DOHH2 (cell line): ENCODE measurements around the gene TRAPPC14.

Experiments
- H3F3A ChIP-seq: fragments of 200-600 bp; sonication (generic), shearing (Covaris generic); 2 replicates; pipeline ENCODE4 v1.6.0; 2016; ENCODE audit warnings: antibody characterized with exemption, mild to moderate bottlenecking; ENCODE audit not compliant: control insufficient read depth, insufficient read depth
- H3K27ac ChIP-seq: fragments of 200-600 bp; sonication (generic); 2 replicates; pipeline ENCODE4 v1.5.1; 2014; ENCODE audit warnings: low read depth, mild to moderate bottlenecking, low read length, moderate library complexity
- H3K27me3 ChIP-seq: fragments of 200-600 bp; sonication (generic); 2 replicates; pipeline ENCODE4 v1.6.1; 2014; ENCODE audit warnings: mild to moderate bottlenecking, low read length, mixed read lengths; ENCODE audit not compliant: control insufficient read depth
- H3K36me3 ChIP-seq: fragments of 200-600 bp; sonication (generic); 2 replicates; pipeline ENCODE4 v1.6.1; 2014; ENCODE audit warnings: mild to moderate bottlenecking, low read length, moderate library complexity, mixed read lengths; ENCODE audit not compliant: control insufficient read depth
- H3K4me1 ChIP-seq: fragments of 200-600 bp; sonication (generic); 2 replicates; pipeline ENCODE4 v1.6.1; 2014; ENCODE audit warnings: mild to moderate bottlenecking, low read length, mixed read lengths; ENCODE audit not compliant: control insufficient read depth
- H3K4me2 ChIP-seq: fragments of 200-600 bp; sonication (generic); 2 replicates; pipeline ENCODE4 v1.6.0; 2014; ENCODE audit warnings: mild to moderate bottlenecking, low read length, moderate library complexity
- H3K4me3 ChIP-seq: fragments of 200-600 bp; sonication (generic); 2 replicates; pipeline ENCODE4 v1.5.1; 2014; ENCODE audit warnings: mild to moderate bottlenecking, low read length, mixed read lengths
- H3K79me2 ChIP-seq: fragments of 200-600 bp; sonication (generic); 2 replicates; pipeline ENCODE4 v1.6.1; 2014; ENCODE audit warnings: mild to moderate bottlenecking, low read length, mixed read lengths; ENCODE audit not compliant: control insufficient read depth
- H3K9me2 ChIP-seq: fragments of 200-600 bp; sonication (generic); replicated peaks from 2 replicates; pipeline ENCODE4 v1.6.1; 2014; ENCODE audit warnings: mild to moderate bottlenecking, low read length, mixed read lengths; ENCODE audit not compliant: control insufficient read depth
- H3K9me3 ChIP-seq: fragments of 200-600 bp; sonication (generic); 2 replicates; pipeline ENCODE4 v1.6.1; 2014; ENCODE audit warnings: antibody characterized with exemption, low read length, mixed read lengths; ENCODE audit not compliant: control insufficient read depth, insufficient read depth
- H4K20me1 ChIP-seq: fragments of 200-600 bp; sonication (generic); 2 replicates; pipeline ENCODE4 v1.6.0; 2014; ENCODE audit warnings: low read depth, mild to moderate bottlenecking, antibody characterized with exemption, low read length, moderate library complexity; ENCODE audit not compliant: control insufficient read depth, insufficient read depth
- EZH2phosphoT487 ChIP-seq: fragments of 200-600 bp; sonication (generic); IDR thresholded peaks from 2 replicates; pipeline ENCODE4 v1.6.1; 2017; ENCODE audit warnings: borderline replicate concordance, mild to moderate bottlenecking, antibody characterized with exemption, low read length, moderate library complexity, mixed read lengths
- TF ChIP-seq, protein P1 (sequence below): fragments of 200-600 bp; sonication (generic); IDR thresholded peaks from one replicate; pipeline ENCODE4 v1.5.1; 2014; ENCODE audit warnings: antibody characterized with exemption, mild to moderate bottlenecking, low read depth, low read length; ENCODE audit not compliant: poor library complexity, severe bottlenecking

The TRAPPC14 gene

DNA sequence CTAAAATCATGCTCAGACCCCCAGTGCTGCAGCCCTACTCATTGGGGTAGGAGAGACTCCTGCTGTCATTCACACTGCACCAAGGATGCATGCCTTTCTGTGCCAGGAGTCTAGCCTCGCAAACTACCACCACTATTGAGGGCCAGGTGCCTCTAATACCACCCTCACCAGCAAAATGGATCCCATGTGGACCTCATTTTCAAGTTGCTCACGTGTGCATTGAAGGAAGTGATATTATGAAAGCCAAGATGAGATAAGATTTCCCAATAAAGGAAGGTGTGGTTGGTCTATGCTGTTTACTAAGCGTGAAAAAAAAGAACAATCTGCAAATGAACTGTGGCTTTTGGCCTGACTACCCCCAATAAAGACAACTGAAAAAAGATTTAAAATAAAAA, 17.0 kb downstream of the TRAPPC14 start:
- H3K36me3 ChIP-seq = no peaks in the 10 kb centered on the region
- H3K4me2 ChIP-seq = peak overlapping the region; percentile 34
- no peaks in the 10 kb centered on the region for H3K79me2 ChIP-seq
- H3K4me3 ChIP-seq = no peak overlapping the region
- peaks cover 48% of the 10 kb centered on the region for H3K4me1 ChIP-seq
- no peaks in the 10 kb centered on the region for H3K27me3 ChIP-seq
- TF ChIP-seq, protein P1, sequence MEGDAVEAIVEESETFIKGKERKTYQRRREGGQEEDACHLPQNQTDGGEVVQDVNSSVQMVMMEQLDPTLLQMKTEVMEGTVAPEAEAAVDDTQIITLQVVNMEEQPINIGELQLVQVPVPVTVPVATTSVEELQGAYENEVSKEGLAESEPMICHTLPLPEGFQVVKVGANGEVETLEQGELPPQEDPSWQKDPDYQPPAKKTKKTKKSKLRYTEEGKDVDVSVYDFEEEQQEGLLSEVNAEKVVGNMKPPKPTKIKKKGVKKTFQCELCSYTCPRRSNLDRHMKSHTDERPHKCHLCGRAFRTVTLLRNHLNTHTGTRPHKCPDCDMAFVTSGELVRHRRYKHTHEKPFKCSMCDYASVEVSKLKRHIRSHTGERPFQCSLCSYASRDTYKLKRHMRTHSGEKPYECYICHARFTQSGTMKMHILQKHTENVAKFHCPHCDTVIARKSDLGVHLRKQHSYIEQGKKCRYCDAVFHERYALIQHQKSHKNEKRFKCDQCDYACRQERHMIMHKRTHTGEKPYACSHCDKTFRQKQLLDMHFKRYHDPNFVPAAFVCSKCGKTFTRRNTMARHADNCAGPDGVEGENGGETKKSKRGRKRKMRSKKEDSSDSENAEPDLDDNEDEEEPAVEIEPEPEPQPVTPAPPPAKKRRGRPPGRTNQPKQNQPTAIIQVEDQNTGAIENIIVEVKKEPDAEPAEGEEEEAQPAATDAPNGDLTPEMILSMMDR = no peak
- TF ChIP-seq EZH2phosphoT487 = no peak
- peaks cover 18% of the 10 kb centered on the region for H3F3A ChIP-seq
- no peaks in the 10 kb centered on the region for H4K20me1 ChIP-seq
- H3K9me2 ChIP-seq = no peaks in the 10 kb centered on the region
- no peaks in the 10 kb centered on the region for H3K9me3 ChIP-seq
- H3K27ac ChIP-seq = no peak overlapping the region

DNA sequence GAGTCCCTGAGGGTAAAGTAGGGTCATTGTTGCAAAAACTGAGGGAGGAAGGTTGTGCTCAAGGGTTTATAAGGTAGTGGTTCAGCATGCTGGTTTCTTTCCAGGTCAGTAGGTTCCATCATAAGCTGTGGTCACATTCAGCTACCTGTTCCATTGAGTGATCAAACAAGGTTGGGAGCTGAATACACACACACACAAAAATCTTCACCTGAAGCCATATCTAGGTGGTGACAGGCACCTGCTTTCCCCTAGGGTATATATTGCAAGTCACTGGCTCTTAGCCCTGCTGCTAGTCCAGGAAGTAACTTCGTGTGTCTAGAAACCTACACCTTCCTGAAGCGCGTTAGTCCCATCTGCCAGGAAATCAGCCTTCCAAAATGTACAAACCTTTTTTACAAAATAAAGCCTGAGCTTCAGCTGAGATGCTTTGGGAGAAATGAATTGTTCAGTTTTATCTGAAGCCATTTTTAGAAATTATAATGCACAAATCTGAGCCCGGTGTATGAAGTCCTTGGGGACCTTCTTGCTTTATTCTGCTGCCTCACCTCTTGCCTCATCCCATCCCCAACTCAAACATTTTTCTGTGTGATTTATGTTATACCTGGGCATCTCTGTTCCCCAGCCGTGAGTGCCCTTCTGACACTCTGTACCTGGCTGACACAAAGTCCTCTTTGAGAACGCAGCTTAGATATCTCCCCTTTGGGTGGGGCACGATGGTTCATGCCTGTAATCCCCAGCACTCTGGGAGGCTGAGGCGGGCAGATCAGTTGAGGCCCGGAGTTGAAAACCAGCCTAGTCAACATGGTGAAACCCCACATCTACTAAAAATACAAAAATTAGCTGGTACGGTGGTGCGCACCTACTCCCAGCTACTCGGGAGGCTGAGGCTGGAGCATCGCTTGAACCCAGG, 20.4 kb downstream of the TRAPPC14 start:
- H3F3A ChIP-seq = peaks cover 16% of the 10 kb centered on the region
- peak overlapping the region; percentile 63 for H3K4me2 ChIP-seq
- H3K4me3 ChIP-seq = peak overlapping the region; percentile 50
- no peaks in the 10 kb centered on the region for H3K79me2 ChIP-seq
- no peaks in the 10 kb centered on the region for H3K9me3 ChIP-seq
- no peaks in the 10 kb centered on the region for H3K27me3 ChIP-seq
- TF ChIP-seq EZH2phosphoT487 = no peak
- TF ChIP-seq, protein P1 = no peak
- H3K4me1 ChIP-seq = peaks cover 46% of the 10 kb centered on the region
- H3K36me3 ChIP-seq = no peaks in the 10 kb centered on the region
- no peaks in the 10 kb centered on the region for H3K9me2 ChIP-seq
- no peaks in the 10 kb centered on the region for H4K20me1 ChIP-seq
- H3K27ac ChIP-seq = peak overlapping the region; percentile 56

DNA sequence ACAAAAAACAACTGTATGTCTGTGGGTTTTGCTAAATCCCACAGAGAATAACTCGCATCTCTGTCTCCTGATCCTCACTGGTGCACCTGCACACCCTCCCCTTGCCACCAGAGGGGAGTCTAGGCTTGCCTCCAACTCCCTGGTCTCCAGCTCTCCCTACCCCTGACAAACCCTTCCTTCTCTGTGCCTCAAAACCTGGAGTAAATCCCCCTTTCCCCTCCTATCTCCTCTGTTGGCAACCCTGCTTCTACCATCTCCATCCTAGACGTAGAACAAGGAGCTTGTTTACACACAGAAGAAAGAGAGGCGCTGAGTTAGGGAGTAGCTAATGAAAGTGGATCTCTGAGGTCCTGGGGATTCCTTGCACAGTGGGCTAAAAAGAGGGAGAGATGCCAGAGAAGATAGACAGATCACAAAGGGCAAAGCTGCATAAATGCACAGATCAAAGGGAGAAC, 25.8 kb downstream of the TRAPPC14 start:
- TF ChIP-seq, protein P1 = peak; percentile 97
- TF ChIP-seq EZH2phosphoT487 = no peak
- no peak overlapping the region for H3K27ac ChIP-seq
- no peaks in the 10 kb centered on the region for H3K36me3 ChIP-seq
- H3K9me2 ChIP-seq = no peaks in the 10 kb centered on the region
- peaks cover 8% of the 10 kb centered on the region for H3K79me2 ChIP-seq
- no peak overlapping the region for H3K4me3 ChIP-seq
- H3K27me3 ChIP-seq = no peaks in the 10 kb centered on the region
- H3K9me3 ChIP-seq = no peaks in the 10 kb centered on the region
- peaks cover 18% of the 10 kb centered on the region for H3F3A ChIP-seq
- peaks cover 35% of the 10 kb centered on the region for H3K4me1 ChIP-seq
- peak overlapping the region; percentile 14; the same call in 1 of the 2 replicates for H3K4me2 ChIP-seq
- no peaks in the 10 kb centered on the region for H4K20me1 ChIP-seq
